ENCODE results near the gene GRWD1.

Gene GRWD1

DNA sequence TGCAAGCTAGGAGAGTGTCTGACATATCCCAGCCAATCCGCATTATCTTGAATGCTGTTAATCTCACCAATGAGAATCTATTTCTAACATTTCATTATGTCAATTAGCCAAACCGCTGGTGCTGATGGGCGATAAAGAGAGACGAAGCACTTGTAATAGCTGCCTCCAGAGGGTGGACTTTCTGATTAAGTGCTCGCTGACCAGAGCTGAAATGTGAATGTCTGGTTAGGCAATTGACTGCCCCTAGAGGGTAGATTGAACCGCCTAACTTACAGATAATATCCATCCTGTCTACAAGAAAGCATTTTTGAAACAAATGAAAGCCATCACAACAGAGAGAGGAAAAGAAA is 552 bp upstream of the GRWD1 start:
- no peaks in the 10 kb centered on the region for H3K27me3 ChIP-seq (ENCODE audit: insufficient read depth, low read depth)
- H3K27ac ChIP-seq = peak overlapping the region; percentile 81
- H3K79me2 ChIP-seq (ENCODE audit: insufficient read depth, low read depth) = peaks cover 21% of the 10 kb centered on the region
- H3K36me3 ChIP-seq (ENCODE audit: insufficient read depth) = peaks cover 17% of the 10 kb centered on the region; the same call in 1 of the 2 replicates
- TF ChIP-seq, protein P1, sequence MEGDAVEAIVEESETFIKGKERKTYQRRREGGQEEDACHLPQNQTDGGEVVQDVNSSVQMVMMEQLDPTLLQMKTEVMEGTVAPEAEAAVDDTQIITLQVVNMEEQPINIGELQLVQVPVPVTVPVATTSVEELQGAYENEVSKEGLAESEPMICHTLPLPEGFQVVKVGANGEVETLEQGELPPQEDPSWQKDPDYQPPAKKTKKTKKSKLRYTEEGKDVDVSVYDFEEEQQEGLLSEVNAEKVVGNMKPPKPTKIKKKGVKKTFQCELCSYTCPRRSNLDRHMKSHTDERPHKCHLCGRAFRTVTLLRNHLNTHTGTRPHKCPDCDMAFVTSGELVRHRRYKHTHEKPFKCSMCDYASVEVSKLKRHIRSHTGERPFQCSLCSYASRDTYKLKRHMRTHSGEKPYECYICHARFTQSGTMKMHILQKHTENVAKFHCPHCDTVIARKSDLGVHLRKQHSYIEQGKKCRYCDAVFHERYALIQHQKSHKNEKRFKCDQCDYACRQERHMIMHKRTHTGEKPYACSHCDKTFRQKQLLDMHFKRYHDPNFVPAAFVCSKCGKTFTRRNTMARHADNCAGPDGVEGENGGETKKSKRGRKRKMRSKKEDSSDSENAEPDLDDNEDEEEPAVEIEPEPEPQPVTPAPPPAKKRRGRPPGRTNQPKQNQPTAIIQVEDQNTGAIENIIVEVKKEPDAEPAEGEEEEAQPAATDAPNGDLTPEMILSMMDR (conservative IDR thresholded peaks at IDR 0.05; ENCODE audit: low read depth, low read length) = peak; percentile 67
- peaks cover 40% of the 10 kb centered on the region for H3K4me1 ChIP-seq (ENCODE audit: low read depth, poor library complexity, severe bottlenecking)
- no peaks in the 10 kb centered on the region for H4K20me1 ChIP-seq (ENCODE audit: insufficient read depth)
- H2AFZ ChIP-seq (ENCODE audit: low read depth) = peak overlapping the region; percentile 73
- H3K4me2 ChIP-seq = peak overlapping the region; percentile 83
- no peak overlapping the region for H3K4me3 ChIP-seq (IDR thresholded peaks at IDR 0.05; ENCODE audit: insufficient read depth, low read depth, low read length)
- peak overlapping the region; percentile 93 for H3K9ac ChIP-seq

DNA sequence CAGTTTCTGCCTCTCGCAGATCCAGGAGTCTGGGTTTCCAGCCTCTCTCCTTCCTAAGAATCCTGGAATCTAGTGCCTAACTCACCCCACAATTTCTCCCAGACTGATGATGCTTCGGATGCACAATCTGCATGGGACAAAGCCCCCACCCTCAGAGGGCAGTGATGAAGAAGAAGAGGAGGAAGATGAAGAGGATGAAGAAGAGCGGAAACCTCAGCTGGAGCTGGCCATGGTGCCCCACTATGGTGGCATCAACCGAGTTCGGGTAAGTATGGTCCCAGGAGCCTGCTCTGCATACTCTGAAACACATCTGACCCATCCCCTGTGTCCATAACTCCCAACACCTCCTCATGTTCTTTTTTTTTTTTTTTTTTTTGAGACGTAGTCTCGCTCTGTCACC is 796 bp downstream of the GRWD1 start:
- no peaks in the 10 kb centered on the region for H4K20me1 ChIP-seq (ENCODE audit: insufficient read depth)
- peak overlapping the region; percentile 93 for H3K9ac ChIP-seq
- H3K79me2 ChIP-seq (ENCODE audit: insufficient read depth, low read depth) = peaks cover 21% of the 10 kb centered on the region
- H3K4me3 ChIP-seq (IDR thresholded peaks at IDR 0.05; ENCODE audit: insufficient read depth, low read depth, low read length) = no peak overlapping the region
- H3K27ac ChIP-seq = peak overlapping the region; percentile 81
- no peaks in the 10 kb centered on the region for H3K27me3 ChIP-seq (ENCODE audit: insufficient read depth, low read depth)
- peak overlapping the region; percentile 97 for H3K4me2 ChIP-seq
- H3K36me3 ChIP-seq (ENCODE audit: insufficient read depth) = peaks cover 25% of the 10 kb centered on the region; the same call in 1 of the 2 replicates
- TF ChIP-seq, protein P1 (conservative IDR thresholded peaks at IDR 0.05; ENCODE audit: low read depth, low read length) = no peak
- H2AFZ ChIP-seq (ENCODE audit: low read depth) = no peak overlapping the region
- H3K4me1 ChIP-seq (ENCODE audit: low read depth, poor library complexity, severe bottlenecking) = peaks cover 40% of the 10 kb centered on the region

DNA sequence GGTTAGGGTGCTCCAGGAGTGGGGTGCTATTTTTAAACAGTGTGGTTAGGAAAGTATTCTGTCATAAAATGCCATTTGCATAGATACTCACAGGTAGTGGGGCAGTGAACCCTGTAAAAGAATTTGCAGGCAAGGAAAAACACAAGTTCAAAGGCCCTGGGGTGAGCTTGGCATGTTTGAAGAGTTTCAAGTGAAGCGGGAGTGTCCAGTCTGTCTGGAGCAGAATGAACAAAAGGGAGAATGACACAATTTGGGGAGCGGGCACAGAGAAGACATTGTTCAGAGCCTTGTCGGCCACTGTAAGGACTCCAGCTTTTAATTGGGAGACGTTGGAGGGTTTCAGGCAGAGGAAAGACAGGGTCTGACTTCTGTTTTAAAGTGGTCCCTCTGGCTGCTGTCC is 2.8 kb downstream of the GRWD1 start:
- Histone ChIP-seq H2AFZ (ENCODE audit: low read depth) (no peak overlapping the region), H3K27me3 (ENCODE audit: insufficient read depth, low read depth) (no peaks in the 10 kb centered on the region), H4K20me1 (ENCODE audit: insufficient read depth) (0 out of 2 replicates have a peak, but pooled peaks cover 4% of the 10 kb centered on the region), H3K36me3 (ENCODE audit: insufficient read depth) (peaks cover 38% of the 10 kb centered on the region; the same call in 1 of the 2 replicates), H3K4me2 (no peak overlapping the region), H3K9ac (no peak overlapping the region), H3K79me2 (ENCODE audit: insufficient read depth, low read depth) (peaks cover 21% of the 10 kb centered on the region), H3K4me1 (ENCODE audit: low read depth, poor library complexity, severe bottlenecking) (peaks cover 40% of the 10 kb centered on the region), H3K27ac (no peak overlapping the region), H3K4me3 (IDR thresholded peaks at IDR 0.05; ENCODE audit: insufficient read depth, low read depth, low read length) (no peak overlapping the region)
- TF ChIP-seq, protein P1 (conservative IDR thresholded peaks at IDR 0.05; ENCODE audit: low read depth, low read length) = no peak

DNA sequence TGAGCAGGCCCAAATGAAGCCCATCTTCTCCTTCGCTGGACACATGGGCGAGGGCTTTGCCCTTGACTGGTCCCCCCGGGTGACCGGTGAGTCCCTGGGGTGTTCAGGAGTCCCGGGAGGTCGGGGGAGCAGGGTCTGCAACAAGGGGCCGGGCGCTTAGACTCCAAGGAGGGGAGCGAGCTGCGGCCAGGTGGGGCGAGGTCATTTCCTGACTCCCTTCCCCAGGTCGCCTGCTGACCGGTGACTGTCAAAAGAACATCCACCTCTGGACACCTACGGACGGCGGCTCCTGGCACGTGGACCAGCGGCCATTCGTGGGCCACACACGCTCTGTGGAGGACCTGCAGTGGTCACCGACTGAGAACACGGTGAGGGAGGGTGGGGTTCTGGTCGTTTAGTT is 4.7 kb downstream of the GRWD1 start:
- Histone ChIP-seq H3K9ac (no peak overlapping the region), H3K4me1 (ENCODE audit: low read depth, poor library complexity, severe bottlenecking) (peaks cover 30% of the 10 kb centered on the region), H2AFZ (ENCODE audit: low read depth) (no peak overlapping the region), H3K27me3 (ENCODE audit: insufficient read depth, low read depth) (no peaks in the 10 kb centered on the region), H3K79me2 (ENCODE audit: insufficient read depth, low read depth) (peaks cover 21% of the 10 kb centered on the region), H3K4me3 (IDR thresholded peaks at IDR 0.05; ENCODE audit: insufficient read depth, low read depth, low read length) (no peak overlapping the region), H3K27ac (no peak overlapping the region), H3K36me3 (ENCODE audit: insufficient read depth) (peaks cover 39% of the 10 kb centered on the region; the same call in 1 of the 2 replicates), H3K4me2 (no peak overlapping the region), H4K20me1 (ENCODE audit: insufficient read depth) (0 out of 2 replicates have a peak, but pooled peaks cover 5% of the 10 kb centered on the region)
- TF ChIP-seq, protein P1 (conservative IDR thresholded peaks at IDR 0.05; ENCODE audit: low read depth, low read length) = no peak

Data from KMS-11 (cell line).